ENCODE measurements around the gene NEU1.
"Not testable (repeated sequence)": the region's sequence is repeated elsewhere in the genome, so short reads cannot be mapped to it uniquely, and the experiment has no call there.

The NEU1 gene

DNA sequence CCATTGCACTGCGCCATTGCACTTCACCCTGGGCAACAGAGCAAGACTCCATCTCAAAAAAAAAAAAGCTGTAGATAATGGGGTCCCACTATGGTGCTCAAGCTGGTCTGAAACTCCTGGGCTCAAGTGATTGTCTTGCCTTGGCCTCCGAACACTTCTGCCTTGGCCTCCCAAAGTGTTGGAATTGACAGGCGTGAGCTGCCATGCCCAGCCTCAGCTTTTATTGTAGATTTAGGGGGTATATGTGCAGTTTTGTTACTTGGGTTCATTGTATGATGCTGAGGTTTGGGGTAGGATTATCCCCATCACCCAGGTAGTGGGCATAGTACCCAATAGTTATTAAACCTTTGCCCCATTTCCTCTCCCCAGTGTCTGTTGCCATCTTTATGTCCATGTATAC, 23.7 kb downstream of the NEU1 start:
- DNase-seq (ENCODE audit: low read depth in 2 of 2): no peak

GRCh38 chr6:31838114-31838553, 24.5 kb downstream of the NEU1 start:
- DNase-seq (ENCODE audit: low read depth in 2 of 2): not testable (repeated sequence)

GRCh38 chr6:31837369-31838113, 25.1 kb downstream of the NEU1 start:
- no peak for DNase-seq (ENCODE audit: low read depth in 2 of 2)

DNA sequence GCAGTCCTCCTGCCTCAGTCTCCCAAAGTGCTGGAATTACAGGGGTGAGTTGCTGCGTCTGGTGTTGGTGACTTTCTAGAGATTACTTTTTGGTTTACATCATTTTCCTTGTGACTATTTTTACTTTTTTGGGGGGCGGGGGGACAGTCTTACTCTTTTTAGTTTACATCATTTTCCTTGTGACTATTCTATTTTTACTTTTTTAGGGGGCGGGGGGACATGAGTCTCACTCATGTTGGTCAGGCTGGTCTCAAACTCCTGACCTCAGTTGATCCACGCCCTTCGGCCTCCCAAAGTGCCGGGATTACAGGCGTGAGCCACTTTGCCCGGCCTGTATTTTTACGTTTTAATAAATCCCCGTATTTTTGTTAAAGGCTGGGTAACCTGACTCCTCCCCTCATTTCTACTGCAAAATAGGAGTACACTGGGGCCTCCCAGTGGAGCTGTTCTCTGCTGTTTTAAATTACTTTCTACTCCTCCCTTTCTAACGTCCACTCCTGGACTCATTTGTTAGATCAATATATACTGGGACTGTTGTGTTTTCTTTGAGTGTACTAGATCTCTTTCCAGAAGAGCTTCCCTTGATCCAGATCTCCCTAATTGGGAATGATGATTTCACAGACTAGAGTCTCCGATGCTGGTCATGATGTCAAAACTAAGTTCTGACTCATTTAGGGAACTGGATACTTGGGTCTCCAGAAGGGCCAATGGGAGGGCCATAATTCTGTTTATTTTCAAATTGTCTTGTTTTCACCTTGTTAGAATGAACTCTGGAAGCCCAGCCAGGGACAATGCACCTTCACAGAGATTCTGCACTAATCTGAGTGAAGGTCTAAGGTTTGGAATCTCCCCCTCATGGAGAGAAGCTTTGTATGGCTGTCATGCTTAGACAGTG, 25.9 kb downstream of the NEU1 start:
- DNase-seq (ENCODE audit: low read depth in 2 of 2): no peak

DNA sequence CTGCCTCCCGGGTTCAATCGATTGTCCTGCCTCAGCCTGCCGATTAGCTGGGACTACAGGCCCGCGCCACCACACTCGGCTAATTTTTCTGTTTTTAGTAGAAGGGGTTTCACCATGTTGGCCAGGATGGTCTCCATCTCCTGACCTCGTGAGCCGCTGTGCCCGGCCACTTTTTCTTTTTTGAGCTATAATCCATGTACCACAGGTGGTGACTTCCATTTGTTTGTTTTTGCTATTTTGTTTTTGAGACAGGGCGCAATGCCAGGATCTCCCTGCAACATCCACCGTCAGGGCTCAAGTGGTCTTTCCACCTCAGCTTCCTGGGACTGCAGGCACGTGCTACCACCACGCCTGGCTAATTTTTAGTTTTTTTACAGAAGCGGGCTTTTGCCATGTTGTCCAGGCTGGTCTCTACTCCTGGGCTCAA, 26.6 kb downstream of the NEU1 start:
- DNase-seq (ENCODE audit: low read depth in 2 of 2): no peak

DNA sequence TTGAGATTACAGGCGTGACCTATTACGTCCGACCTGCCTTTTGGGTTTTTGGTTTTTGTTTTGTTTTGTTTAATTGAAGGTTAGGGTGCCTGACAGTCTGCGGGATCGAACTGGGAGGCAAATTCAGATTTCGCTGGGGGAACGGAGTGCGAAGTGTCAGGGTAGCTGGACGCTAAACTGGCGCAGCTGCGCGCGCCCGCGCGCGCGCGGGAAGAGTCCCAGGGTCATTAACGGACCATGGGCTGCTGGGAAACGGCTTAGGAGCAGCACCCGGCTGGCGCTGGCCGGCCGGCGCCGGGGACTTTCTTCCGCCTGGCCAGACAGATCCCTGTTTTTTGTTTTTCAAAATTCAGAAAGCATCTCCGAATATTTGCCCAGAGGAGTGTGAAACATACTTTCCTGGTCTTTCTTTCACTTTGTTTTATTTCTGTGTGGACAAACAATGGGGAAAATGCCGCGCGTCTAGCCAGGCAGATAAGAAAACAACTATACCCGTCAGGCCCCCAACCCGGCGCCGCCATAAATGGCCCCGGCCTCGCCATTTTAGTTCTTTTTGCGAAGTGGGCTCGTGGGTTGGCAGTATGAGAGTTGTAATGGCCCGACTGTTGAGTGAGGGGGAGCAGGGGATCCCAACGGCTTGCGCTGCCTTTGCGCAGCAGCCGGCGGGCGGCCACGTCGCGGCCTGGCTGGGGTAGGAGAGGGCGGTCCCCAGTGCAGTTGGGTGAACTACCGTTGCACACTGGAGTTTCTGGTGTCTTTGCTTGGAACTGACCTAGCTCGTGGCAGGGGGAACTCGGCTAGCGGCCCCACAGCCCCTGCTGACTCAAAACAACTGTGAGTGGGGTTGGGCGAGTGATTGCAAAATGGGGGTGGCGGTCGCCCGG, 28.0 kb downstream of the NEU1 start:
- DNase-seq (ENCODE audit: low read depth in 2 of 2): peak; percentile 64 to 67

- DNase-seq (ENCODE audit: low read depth in 2 of 2): no peak
Observed at GRCh38 chr6:31831350-31832215, 31.0 kb downstream of the NEU1 start.

GRCh38 chr6:31830886-31831335, 31.7 kb downstream of the NEU1 start:
- DNase-seq (ENCODE audit: low read depth in 2 of 2): no peak

- no peak for DNase-seq (ENCODE audit: low read depth in 2 of 2)
Observed at GRCh38 chr6:31829633-31830283, 32.9 kb downstream of the NEU1 start.

GRCh38 chr6:31827286-31828079, 35.1 kb downstream of the NEU1 start, which contains the start of gene HSPA1B:
Gene HSPA1B (plus strand): TSS chr6:31827738. CDS start chr6:31827951, 213 bp downstream.
- DNase-seq (ENCODE audit: low read depth in 2 of 2): peak; percentile 78 to 81

- DNase-seq (ENCODE audit: low read depth in 2 of 2): no peak
Observed at GRCh38 chr6:31826793-31827285, 35.8 kb downstream of the NEU1 start.

- DNase-seq (ENCODE audit: low read depth in 2 of 2): no peak
Observed at GRCh38 chr6:31825553-31825952, 37.1 kb downstream of the NEU1 start.

- not testable (repeated sequence) for DNase-seq (ENCODE audit: low read depth in 2 of 2)
Observed at GRCh38 chr6:31823592-31824196, 38.9 kb downstream of the NEU1 start.

- peak in 1 of 2 donors; percentile 37 for DNase-seq (ENCODE audit: low read depth in 2 of 2)
Observed at GRCh38 chr6:31822036-31822821, 40.4 kb downstream of the NEU1 start.

- no peak for DNase-seq (ENCODE audit: low read depth in 2 of 2)
Observed at GRCh38 chr6:31821301-31822035, 41.2 kb downstream of the NEU1 start.

GRCh38 chr6:31820399-31820798, 42.2 kb downstream of the NEU1 start:
- DNase-seq (ENCODE audit: low read depth in 2 of 2): not testable (repeated sequence)

- DNase-seq (ENCODE audit: low read depth in 2 of 2): no peak
Observed at GRCh38 chr6:31819871-31820299, 42.7 kb downstream of the NEU1 start.

All from stimulated activated CD8-positive, alpha-beta memory T cell treated with anti-CD3 and anti-CD28 coated beads, Interleukin-7, amount 100 ng/mL, for 1 hour (primary cell).